ENCODE data around the gene FBXO42. TPM values are rescaled to one million over a fixed set of nuclear protein-coding genes. Genes with fewer than 3 reads are reported as not detected.

The FBXO42 gene
- 11.9 TPM for total RNA-seq

DNA sequence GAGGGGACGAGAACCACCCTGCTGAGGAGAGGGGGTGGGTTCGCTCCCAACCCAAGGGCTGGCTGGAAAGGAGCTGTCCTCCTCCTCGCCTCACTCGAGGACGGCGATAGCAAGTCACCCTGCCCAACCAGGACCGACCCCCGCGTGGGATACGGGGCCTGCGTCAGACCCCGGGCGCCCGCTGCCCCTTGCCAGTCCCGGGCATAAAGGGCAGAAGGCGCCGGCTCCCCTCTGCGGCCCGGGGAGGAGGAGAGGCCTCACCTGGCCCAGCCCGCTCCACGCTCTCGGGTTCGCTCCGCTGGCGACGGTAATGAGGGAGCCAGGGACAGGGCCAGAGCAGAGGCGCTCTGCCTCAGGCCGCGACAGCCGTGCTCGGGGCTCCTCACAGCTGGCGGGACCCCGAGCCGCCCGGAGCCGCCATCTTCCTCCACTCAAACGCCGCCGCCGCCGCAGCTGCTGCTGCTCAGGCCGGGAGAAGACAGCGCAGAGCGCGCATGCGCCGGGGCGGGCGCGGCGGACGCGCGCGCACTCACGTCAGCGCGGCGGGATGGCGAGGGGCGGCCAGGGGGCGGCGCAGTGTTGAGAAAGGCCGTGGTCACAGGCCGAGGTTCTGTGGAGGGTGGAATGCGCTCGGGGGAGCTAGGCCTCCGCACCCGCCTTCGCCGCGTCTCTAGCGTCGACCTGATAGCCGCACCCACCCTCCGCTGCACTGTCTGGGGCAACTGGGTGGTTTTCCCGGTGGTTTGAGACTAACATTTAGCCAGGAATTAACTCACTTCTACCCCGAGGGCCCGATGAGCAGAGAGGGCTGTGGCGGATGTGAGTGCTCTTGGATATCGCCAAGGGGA is at the start of gene FBXO42:
Gene FBXO42, minus strand, starts transcription at position 487 of the 848 bp plus-strand sequence. CDS start 37,062 bp downstream, outside the sequence.
- peak; percentile 92 for ATAC-seq

- no peak for ATAC-seq
Observed at GRCh38 chr1:16398371-16398953, 46.2 kb upstream of the FBXO42 start.

DNA sequence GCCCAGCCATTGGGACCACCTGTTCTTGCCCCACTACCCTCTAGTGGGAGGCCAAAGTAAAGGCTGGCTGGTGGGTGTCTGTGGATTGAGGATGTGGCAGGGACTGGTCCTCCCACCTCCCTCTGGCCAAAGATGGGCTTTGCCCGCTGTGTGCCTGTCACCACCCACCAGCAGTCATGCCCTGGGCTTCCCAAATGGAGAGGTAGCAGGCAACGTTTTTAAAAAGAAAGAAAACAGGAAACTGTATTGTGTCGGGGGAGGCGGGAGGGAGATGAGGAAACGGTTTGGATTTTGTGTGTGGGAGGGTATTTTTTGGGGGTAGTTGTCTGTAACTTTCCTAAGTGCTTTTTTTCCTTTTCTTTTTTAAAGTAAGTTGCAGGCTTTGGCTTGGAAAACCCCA is 44.8 kb upstream of the FBXO42 start:
- ATAC-seq, result no peak

DNA sequence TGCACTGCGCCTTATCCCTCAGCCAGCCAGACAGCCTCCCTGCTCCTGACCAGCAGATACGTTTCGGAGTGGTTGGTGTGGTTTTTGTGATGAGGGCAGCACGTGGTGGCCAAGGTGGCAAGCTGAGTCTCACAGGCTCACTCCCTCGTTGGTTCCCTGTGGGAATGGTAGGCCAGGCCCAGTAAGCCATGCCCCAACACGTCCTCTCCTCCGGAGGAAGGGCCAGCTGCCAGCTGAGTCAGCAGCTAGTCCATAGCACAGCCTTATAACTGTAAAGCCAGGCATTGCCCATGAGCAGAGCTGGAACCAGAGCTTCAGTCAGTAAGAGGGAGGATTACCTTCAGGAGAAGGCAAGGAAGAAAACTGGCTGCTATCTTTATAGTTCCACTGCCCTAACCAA is 44.3 kb upstream of the FBXO42 start:
- ATAC-seq, result peak; percentile 97

DNA sequence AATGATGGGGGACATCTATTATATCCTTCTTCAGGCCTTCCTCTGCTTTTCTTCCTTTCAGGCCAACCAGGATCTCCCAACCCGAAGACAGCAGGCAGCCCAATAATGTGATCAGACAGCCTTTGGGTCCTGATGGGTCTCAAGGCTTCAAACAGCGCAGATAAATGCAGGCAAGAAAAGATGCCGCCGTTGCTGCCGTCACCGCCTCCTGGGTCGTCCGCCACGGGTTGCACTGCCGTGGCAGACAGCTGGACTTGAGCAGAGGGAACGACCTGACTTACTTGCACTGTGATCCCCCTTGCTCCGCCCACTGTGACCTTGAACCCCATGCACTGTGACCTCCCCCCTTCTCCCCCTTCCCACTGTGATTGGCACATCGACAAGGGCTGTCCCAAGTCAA is 42.7 kb upstream of the FBXO42 start:
- no peak for ATAC-seq

DNA sequence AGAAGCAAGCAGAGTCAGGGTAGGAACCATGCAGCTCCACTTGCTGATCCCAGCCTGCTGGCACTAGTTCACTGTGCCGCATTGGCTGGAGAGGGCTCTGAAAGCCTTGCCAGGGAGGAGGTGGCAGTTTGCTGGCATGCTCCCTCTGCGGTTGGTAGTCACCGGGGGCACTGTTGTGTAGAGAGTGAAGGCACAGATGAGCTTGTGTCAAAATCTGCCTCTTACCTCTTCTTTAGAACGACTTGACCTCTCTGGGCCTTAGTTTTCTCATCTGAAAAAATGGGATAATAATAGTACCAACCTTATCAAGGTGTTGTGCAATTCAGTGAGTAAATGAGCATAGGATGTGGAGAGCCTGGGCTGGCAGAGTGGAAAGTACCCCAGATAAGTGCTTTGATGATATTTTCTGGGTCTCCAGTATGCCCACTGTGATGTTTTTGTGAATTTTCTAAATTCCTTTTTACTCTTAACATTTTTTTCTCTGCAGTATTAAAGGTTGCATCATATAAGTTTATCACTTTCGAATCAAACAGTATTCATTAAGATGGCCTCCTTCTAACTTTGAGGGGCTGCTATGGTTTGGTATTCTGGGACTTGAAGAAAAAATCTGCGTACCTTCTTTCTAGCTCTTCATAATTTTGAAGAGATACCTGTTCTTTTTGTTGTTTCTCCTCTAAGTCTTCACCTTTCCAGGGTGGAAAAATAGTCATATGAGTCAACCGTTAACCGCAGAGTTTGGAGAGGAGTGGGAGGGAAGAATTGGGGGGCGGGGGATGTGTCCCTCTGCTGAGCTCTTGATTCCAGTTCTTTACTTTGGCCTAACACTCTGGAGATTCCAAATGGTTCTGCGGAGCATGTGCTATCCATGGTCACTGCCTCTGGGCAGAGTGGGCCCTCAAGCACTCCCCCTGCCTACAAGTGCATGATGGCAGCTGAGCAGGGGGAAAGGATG is 41.6 kb upstream of the FBXO42 start:
- ATAC-seq, result no peak

GRCh38 chr1:16392740-16393569 is 40.7 kb upstream of the FBXO42 start:
- no peak for ATAC-seq

DNA sequence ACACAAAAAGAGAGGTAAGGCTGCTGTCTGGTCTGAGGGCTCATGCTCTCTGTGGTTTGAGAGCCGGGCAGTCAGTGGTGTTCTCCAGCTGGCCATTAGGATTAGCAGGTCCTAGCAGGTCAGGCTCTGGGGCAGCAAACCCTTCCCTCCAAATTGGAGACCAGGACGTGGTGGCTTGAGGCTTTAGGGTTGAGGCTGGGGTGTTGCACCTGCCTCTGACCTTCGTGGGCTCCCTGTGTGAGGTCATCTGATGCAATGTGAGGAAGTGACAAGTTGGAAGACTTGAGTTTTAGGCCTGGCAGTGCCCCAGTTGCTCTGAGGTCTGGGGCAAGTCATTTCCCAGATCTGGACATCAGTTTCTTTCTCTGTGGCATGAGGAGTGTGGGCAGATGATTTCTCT is 39.1 kb upstream of the FBXO42 start:
- no peak for ATAC-seq

- no peak for ATAC-seq
Observed at GRCh38 chr1:16387201-16388188, 35.2 kb upstream of the FBXO42 start.

DNA sequence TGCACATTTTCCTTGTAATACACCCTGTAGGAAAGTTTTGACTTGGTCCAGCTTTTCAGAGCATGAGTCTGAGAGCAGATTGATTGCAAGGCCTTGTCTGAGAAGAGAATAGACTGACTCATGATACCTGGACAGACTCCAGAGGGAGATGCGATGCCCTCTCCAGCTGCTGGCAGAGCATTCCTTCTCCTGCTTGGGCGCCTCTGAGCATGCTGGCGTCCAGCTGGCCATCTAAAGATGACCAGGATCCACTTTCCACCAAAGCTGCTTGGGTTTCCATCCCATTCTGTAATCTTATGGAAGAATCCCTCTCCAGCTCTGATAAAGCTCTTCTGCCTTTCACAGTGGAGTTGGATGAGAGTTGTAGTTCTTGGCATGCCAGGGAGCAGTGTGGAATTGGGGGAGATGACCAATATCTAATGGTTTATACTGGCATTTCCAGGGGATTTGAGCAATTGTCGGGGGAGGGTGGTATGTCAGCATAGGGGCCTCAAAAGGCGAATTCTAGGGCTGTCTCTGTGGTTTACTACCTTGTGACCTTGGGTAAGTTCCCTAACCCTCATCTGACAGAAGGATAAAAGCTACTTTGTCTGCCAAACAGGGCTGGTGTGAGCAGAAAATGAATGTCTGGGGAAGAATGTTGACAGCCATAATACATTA is 34.3 kb upstream of the FBXO42 start:
- ATAC-seq, result peak; percentile 60

GRCh38 chr1:16385659-16386453 is 33.6 kb upstream of the FBXO42 start:
- ATAC-seq, result peak; percentile 16

GRCh38 chr1:16383888-16384287 is 31.6 kb upstream of the FBXO42 start:
- no peak for ATAC-seq

GRCh38 chr1:16380868-16381267 is 28.6 kb upstream of the FBXO42 start:
- ATAC-seq, result no peak

DNA sequence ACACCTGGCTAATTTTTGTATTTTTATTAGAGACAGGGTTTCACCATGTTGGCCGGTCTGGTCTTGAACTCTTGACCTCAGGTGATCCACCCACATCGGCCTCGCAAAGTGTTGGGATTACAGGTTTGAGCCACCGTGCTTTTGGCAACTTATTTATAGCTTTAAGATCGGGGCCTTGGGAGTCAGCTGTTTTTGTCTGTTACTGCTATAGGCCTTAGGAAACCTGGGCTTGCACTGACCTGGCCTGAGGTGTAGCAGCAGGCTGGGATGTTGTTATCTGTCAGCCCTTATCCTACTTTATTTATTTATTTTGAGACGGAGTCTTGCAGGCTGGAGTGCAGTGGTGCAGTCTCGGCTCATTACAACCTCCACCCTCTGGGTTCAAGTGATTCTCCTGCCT is 26.2 kb upstream of the FBXO42 start:
- ATAC-seq, result no peak

GRCh38 chr1:16376971-16377370 is 24.7 kb upstream of the FBXO42 start:
- no peak for ATAC-seq

DNA sequence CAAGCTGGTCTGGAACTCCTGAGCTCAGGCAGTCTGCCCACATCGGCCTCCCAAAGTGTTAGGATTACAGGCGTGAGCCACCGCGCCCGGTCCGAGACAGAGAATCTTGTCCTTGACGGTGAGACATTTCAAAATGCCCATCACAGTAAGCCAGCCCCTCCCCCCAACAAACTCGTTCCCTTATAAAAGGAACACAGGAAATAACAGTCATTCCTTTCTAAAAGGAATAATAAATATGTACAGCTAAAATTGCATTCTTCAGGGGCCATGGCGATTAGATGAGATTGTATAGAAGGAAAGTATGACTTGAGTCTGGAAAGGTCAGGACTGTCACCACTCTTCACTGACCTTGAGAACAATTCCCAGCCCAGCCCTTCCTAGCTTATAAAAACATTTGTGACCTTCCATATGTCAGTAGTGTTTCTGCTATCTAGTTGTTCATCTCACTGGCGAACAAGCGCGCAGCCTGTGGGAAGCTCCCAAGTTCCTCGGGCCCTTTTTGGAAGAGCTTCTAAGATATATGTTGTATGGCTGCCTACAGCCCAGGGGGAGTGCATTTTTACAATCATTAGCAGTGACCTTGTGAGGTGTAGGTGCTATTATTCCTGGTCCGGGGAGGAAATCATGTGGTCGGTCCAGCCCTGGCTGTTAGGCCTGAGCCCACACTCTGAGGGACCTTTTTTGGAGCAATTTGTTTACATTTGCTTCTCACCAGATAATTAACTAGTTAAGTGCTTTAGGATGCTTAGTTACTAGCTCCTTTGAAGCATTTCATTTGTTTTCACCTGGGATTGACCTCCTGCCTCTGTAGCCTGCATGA is 23.5 kb upstream of the FBXO42 start:
- no peak for ATAC-seq

- no peak for ATAC-seq
Observed at GRCh38 chr1:16374266-16374665, 22.0 kb upstream of the FBXO42 start.

DNA sequence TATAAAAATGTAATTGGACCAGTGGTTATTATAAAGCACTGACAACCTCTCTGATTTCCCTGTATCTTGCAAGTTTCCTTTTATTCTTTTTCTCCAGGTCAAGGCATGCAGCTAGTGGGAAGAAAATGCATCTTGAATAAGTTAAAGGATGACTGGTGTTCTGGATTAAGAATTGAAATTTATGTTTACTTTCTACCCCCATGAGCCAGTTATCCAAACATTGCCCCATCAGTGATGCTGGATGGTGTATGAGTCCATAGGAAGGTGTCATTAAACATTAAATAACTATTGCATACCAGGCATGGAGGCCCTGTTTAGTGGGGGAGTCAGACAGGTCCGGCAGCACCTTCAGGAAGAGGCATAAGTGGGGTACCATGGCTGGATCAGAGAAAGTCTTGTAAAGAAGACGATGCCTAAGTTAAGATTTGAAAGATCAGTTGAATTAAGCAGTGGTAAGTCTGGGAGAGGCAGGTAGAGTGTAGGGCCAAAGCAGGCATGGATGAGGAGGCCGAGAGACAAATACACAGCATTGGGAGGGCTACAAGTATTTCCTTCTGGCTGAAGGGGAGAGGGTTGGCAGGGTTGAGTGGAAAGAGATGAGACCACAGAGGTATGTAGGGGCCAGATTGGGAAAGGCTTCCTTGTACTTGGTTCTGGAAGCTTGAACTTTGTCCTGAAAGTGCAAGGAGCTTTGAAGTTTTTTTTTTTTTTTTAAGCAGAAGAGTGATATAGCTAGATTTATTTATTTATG is 20.4 kb upstream of the FBXO42 start:
- ATAC-seq, result no peak
